ENCODE results near the gene PROM2. TPM values are rescaled to one million over a fixed set of nuclear protein-coding genes. Genes with fewer than 3 reads are reported as not detected.

Gene PROM2
- total and polyA plus RNA-seq, 4 donors, result 0.11 to 1.1 (median 0.24) TPM

DNA sequence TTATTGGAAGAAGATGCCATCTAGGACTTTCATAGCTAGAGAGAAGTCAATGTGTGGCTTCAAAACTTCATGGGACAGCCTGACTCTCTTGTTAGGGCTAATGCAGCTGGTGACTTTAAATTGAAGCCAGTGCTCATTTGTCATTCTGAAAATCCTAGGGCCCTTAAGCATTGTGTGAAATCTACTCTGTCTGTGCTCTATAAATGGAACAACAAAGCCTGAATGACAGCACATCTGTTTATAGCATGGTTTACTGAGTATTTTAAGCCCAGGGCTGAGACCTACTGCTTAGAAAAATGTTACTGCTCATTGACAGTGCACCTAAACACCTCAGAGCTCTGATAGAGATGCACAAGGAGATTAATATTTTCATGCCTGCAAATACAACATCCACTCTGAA, 36.1 kb upstream of the PROM2 start:
- DNase-seq (ENCODE audit: low spot score), result no peak
- H3K27ac ChIP-seq (ENCODE audit: low read depth in 1 of 2, low read length in 2 of 2), result no peak overlapping the region
- H3K9ac ChIP-seq (ENCODE audit: low read depth in 1 of 2, low read length in 2 of 2), result no peak overlapping the region
- peaks cover 0 to 18% (median 8%) of the 10 kb centered on the region in 4 donors for H3K9me3 ChIP-seq (ENCODE audit: control insufficient read depth in 4 of 4, low read length in 3 of 4)
- H3K27me3 ChIP-seq (ENCODE audit: control insufficient read depth in 4 of 4, insufficient read depth in 4 of 4, low read length in 3 of 4), result no peaks in the 10 kb centered on the region
- no peak overlapping the region for H3K4me3 ChIP-seq (ENCODE audit: low read depth in 1 of 3, low read length in 3 of 3)
- H3K4me1 ChIP-seq (ENCODE audit: control insufficient read depth in 4 of 4, insufficient read depth in 4 of 4, low read length in 3 of 4), result no peaks in the 10 kb centered on the region
- no peak for TF ChIP-seq NR2F2 (IDR thresholded peaks at IDR 0.05)
- no peak for TF ChIP-seq JUND (IDR thresholded peaks at IDR 0.05)
- TF ChIP-seq HNF4A (conservative IDR thresholded peaks at IDR 0.05), result no peak
- TF ChIP-seq, protein P1, sequence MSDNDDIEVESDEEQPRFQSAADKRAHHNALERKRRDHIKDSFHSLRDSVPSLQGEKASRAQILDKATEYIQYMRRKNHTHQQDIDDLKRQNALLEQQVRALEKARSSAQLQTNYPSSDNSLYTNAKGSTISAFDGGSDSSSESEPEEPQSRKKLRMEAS (IDR thresholded peaks at IDR 0.05), result no peak
- TF ChIP-seq EGR1 (IDR thresholded peaks at IDR 0.05; ENCODE audit: low read depth in 2 of 2), result no peak
- no peak for TF ChIP-seq RXRA (IDR thresholded peaks at IDR 0.05)
- H3K36me3 ChIP-seq (ENCODE audit: control insufficient read depth in 4 of 4, insufficient read depth in 3 of 4, low read depth in 1 of 4, low read length in 3 of 4), result no peaks in the 10 kb centered on the region

DNA sequence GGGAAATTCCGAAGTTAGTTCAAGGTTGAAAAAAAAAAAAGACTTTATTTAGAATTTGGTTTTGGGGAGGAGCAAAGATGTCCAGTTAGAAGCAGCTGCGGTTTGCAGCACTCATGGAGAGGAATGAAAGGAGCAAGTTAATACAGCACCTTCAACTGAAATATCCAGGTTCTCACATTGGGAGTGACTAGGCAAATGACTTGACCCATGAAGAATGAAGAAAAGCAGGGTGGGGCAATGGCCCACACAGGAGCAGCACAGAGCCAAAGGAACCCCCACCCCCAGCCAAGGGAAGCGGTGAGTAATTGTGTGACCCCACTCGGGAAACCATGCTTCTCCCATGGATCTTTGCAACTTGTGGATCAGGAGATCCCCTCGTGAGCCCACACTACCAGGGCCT, 34.2 kb upstream of the PROM2 start:
- Histone ChIP-seq H3K36me3 (ENCODE audit: control insufficient read depth in 4 of 4, insufficient read depth in 3 of 4, low read depth in 1 of 4, low read length in 3 of 4) (no peaks in the 10 kb centered on the region), H3K27ac (ENCODE audit: low read depth in 1 of 2, low read length in 2 of 2) (no peak overlapping the region), H3K4me1 (ENCODE audit: control insufficient read depth in 4 of 4, insufficient read depth in 4 of 4, low read length in 3 of 4) (no peaks in the 10 kb centered on the region), H3K9ac (ENCODE audit: low read depth in 1 of 2, low read length in 2 of 2) (no peak overlapping the region), H3K27me3 (ENCODE audit: control insufficient read depth in 4 of 4, insufficient read depth in 4 of 4, low read length in 3 of 4) (no peaks in the 10 kb centered on the region), H3K4me3 (ENCODE audit: low read depth in 1 of 3, low read length in 3 of 3) (no peak overlapping the region), H3K9me3 (ENCODE audit: control insufficient read depth in 4 of 4, low read length in 3 of 4) (peaks cover 0 to 18% (median 8%) of the 10 kb centered on the region in 4 donors)
- 95% methylated on average over 5 of the region's 5 CpGs for WGBS
- TF ChIP-seq, protein P2, sequence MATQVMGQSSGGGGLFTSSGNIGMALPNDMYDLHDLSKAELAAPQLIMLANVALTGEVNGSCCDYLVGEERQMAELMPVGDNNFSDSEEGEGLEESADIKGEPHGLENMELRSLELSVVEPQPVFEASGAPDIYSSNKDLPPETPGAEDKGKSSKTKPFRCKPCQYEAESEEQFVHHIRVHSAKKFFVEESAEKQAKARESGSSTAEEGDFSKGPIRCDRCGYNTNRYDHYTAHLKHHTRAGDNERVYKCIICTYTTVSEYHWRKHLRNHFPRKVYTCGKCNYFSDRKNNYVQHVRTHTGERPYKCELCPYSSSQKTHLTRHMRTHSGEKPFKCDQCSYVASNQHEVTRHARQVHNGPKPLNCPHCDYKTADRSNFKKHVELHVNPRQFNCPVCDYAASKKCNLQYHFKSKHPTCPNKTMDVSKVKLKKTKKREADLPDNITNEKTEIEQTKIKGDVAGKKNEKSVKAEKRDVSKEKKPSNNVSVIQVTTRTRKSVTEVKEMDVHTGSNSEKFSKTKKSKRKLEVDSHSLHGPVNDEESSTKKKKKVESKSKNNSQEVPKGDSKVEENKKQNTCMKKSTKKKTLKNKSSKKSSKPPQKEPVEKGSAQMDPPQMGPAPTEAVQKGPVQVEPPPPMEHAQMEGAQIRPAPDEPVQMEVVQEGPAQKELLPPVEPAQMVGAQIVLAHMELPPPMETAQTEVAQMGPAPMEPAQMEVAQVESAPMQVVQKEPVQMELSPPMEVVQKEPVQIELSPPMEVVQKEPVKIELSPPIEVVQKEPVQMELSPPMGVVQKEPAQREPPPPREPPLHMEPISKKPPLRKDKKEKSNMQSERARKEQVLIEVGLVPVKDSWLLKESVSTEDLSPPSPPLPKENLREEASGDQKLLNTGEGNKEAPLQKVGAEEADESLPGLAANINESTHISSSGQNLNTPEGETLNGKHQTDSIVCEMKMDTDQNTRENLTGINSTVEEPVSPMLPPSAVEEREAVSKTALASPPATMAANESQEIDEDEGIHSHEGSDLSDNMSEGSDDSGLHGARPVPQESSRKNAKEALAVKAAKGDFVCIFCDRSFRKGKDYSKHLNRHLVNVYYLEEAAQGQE (IDR thresholded peaks at IDR 0.05), result no peak
- no peak for TF ChIP-seq YY1 (IDR thresholded peaks at IDR 0.05)
- TF ChIP-seq JUND (IDR thresholded peaks at IDR 0.05), result no peak
- TF ChIP-seq FOXA2 (IDR thresholded peaks at IDR 0.05), result no peak
- TF ChIP-seq, protein P3, sequence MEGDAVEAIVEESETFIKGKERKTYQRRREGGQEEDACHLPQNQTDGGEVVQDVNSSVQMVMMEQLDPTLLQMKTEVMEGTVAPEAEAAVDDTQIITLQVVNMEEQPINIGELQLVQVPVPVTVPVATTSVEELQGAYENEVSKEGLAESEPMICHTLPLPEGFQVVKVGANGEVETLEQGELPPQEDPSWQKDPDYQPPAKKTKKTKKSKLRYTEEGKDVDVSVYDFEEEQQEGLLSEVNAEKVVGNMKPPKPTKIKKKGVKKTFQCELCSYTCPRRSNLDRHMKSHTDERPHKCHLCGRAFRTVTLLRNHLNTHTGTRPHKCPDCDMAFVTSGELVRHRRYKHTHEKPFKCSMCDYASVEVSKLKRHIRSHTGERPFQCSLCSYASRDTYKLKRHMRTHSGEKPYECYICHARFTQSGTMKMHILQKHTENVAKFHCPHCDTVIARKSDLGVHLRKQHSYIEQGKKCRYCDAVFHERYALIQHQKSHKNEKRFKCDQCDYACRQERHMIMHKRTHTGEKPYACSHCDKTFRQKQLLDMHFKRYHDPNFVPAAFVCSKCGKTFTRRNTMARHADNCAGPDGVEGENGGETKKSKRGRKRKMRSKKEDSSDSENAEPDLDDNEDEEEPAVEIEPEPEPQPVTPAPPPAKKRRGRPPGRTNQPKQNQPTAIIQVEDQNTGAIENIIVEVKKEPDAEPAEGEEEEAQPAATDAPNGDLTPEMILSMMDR (IDR thresholded peaks at IDR 0.05; ENCODE audit: low read depth, low read length, missing input control), result no peak
- TF ChIP-seq, protein P4, sequence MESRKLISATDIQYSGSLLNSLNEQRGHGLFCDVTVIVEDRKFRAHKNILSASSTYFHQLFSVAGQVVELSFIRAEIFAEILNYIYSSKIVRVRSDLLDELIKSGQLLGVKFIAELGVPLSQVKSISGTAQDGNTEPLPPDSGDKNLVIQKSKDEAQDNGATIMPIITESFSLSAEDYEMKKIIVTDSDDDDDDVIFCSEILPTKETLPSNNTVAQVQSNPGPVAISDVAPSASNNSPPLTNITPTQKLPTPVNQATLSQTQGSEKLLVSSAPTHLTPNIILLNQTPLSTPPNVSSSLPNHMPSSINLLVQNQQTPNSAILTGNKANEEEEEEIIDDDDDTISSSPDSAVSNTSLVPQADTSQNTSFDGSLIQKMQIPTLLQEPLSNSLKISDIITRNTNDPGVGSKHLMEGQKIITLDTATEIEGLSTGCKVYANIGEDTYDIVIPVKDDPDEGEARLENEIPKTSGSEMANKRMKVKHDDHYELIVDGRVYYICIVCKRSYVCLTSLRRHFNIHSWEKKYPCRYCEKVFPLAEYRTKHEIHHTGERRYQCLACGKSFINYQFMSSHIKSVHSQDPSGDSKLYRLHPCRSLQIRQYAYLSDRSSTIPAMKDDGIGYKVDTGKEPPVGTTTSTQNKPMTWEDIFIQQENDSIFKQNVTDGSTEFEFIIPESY (IDR thresholded peaks at IDR 0.05), result no peak
- TF ChIP-seq RAD21 (IDR thresholded peaks at IDR 0.05), result no peak
- TF ChIP-seq, protein P5, sequence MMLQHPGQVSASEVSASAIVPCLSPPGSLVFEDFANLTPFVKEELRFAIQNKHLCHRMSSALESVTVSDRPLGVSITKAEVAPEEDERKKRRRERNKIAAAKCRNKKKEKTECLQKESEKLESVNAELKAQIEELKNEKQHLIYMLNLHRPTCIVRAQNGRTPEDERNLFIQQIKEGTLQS (IDR thresholded peaks at IDR 0.05), result no peak
- no peak for TF ChIP-seq GABPA (IDR thresholded peaks at IDR 0.05 in 1 of 2, conservative IDR thresholded peaks at IDR 0.05 in 1 of 2)
- no peak for TF ChIP-seq NR2F2 (IDR thresholded peaks at IDR 0.05)
- DNase-seq (ENCODE audit: low spot score), result no peak

All from liver (tissue), 9 donors.